Measurements from ENCODE around the gene EIF4E1B. TPM values are rescaled to one million over a fixed set of nuclear protein-coding genes. Genes with fewer than 3 reads are reported as not detected.

Gene EIF4E1B
- total and polyA plus RNA-seq, 2 experiments from 2014 or later: 0.17 TPM; not detected in 1

DNA sequence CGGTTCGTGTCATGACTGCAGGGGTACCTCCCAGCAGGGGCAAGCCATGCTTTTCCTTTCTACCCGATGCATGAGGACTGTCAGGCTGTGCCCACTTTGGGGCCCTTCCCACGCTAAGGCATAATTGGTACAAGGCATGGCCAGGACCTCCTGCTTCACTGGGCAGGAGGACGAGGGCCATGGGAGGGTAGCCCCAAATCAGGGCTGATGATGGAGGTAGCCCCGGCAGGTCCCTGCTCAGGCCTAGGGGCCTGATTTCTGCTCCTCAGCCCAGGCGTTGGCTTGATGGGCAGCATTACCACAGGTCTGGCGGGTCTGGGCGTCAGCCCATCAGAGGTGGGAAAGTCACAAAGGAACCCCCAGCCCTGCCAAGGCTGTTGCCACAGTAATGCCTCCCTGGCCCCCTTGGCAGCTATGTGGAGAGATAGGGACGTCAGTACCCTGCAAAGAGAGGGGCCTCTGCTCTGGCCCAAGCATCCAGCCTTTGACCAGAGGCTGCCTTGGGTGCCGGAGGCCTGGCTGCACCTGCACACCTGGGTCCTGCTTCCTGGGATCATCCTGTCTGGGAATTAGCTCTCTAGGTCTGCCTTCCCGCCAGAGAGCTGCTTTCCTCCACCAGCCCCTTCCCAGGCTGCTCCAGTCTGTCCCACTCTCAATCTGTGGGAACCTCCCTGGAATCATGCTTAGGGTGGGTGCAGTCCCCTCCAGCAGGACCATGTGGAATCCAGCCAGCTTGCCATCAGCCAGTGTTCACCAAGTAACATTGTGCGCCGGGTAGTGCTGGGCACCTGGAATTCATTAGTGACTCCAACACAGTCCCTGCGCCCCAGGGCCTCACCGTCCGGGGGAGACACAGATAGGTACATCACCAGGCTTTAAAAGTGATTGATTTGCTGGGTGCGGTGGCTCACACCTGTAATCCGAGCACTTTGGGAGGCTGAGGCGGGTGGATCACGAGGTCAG is 32.2 kb downstream of the EIF4E1B start:
- Histone ChIP-seq H3K9me2 (ENCODE audit: insufficient read depth) (no peaks in the 10 kb centered on the region), H2AFZ (no peak overlapping the region), H3K4me1 (ENCODE audit: insufficient read depth) (no peaks in the 10 kb centered on the region; the same call in 1 of the 2 replicates), H3K79me2 (replicated peaks; ENCODE audit: insufficient read depth) (no peaks in the 10 kb centered on the region), H3K36me3 (ENCODE audit: insufficient read depth) (no peaks in the 10 kb centered on the region), H4K20me1 (replicated peaks; ENCODE audit: insufficient read depth) (no peaks in the 10 kb centered on the region), H3K27ac (ENCODE audit: low read depth) (no peak overlapping the region), H3K27me3 (ENCODE audit: insufficient read depth) (no peaks in the 10 kb centered on the region), H3K4me3 (no peak overlapping the region), H3K4me2 (no peak overlapping the region), H3F3A (replicated peaks; ENCODE audit: low read depth) (0 out of 2 replicates have a peak, but pooled peaks cover 6% of the 10 kb centered on the region)
- H3K9me3 Mint-ChIP-seq: peaks cover 3% of the 10 kb centered on the region; the same call in 2 of the 3 replicates
- peaks cover 6% of the 10 kb centered on the region for H3K27me3 Mint-ChIP-seq (ENCODE audit: insufficient read depth, low read depth, poor library complexity)
- ATAC-seq: no peak
- H3K4me3 Mint-ChIP-seq: no peak overlapping the region
- no peaks in the 10 kb centered on the region; the same call in 2 of the 3 replicates for H3K36me3 Mint-ChIP-seq (ENCODE audit: low read depth)
- TF ChIP-seq EZH2 (IDR thresholded peaks at IDR 0.05; ENCODE audit: low read depth, unreplicated experiment) (no peak), JUNB (IDR thresholded peaks at IDR 0.05; ENCODE audit: unreplicated experiment) (no peak), POLR2AphosphoS5 (IDR thresholded peaks at IDR 0.05; ENCODE audit: low read depth) (no peak), CREB1 (CRISPR knock-in tag; IDR thresholded peaks at IDR 0.05; ENCODE audit: low read depth) (no peak), EZH2phosphoT487 (IDR thresholded peaks at IDR 0.05; ENCODE audit: unreplicated experiment) (no peak), STAT1 (IDR thresholded peaks at IDR 0.05; ENCODE audit: unreplicated experiment) (no peak), ZNF331 (CRISPR knock-in tag; IDR thresholded peaks at IDR 0.05; ENCODE audit: low read depth) (no peak), NANOG (IDR thresholded peaks at IDR 0.05; ENCODE audit: borderline replicate concordance) (no peak), ZNF114 (CRISPR knock-in tag; IDR thresholded peaks at IDR 0.05) (no peak)
- TF ChIP-seq, protein P1, sequence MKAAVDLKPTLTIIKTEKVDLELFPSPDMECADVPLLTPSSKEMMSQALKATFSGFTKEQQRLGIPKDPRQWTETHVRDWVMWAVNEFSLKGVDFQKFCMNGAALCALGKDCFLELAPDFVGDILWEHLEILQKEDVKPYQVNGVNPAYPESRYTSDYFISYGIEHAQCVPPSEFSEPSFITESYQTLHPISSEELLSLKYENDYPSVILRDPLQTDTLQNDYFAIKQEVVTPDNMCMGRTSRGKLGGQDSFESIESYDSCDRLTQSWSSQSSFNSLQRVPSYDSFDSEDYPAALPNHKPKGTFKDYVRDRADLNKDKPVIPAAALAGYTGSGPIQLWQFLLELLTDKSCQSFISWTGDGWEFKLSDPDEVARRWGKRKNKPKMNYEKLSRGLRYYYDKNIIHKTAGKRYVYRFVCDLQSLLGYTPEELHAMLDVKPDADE (IDR thresholded peaks at IDR 0.05): no peak
- TF ChIP-seq, protein P2, sequence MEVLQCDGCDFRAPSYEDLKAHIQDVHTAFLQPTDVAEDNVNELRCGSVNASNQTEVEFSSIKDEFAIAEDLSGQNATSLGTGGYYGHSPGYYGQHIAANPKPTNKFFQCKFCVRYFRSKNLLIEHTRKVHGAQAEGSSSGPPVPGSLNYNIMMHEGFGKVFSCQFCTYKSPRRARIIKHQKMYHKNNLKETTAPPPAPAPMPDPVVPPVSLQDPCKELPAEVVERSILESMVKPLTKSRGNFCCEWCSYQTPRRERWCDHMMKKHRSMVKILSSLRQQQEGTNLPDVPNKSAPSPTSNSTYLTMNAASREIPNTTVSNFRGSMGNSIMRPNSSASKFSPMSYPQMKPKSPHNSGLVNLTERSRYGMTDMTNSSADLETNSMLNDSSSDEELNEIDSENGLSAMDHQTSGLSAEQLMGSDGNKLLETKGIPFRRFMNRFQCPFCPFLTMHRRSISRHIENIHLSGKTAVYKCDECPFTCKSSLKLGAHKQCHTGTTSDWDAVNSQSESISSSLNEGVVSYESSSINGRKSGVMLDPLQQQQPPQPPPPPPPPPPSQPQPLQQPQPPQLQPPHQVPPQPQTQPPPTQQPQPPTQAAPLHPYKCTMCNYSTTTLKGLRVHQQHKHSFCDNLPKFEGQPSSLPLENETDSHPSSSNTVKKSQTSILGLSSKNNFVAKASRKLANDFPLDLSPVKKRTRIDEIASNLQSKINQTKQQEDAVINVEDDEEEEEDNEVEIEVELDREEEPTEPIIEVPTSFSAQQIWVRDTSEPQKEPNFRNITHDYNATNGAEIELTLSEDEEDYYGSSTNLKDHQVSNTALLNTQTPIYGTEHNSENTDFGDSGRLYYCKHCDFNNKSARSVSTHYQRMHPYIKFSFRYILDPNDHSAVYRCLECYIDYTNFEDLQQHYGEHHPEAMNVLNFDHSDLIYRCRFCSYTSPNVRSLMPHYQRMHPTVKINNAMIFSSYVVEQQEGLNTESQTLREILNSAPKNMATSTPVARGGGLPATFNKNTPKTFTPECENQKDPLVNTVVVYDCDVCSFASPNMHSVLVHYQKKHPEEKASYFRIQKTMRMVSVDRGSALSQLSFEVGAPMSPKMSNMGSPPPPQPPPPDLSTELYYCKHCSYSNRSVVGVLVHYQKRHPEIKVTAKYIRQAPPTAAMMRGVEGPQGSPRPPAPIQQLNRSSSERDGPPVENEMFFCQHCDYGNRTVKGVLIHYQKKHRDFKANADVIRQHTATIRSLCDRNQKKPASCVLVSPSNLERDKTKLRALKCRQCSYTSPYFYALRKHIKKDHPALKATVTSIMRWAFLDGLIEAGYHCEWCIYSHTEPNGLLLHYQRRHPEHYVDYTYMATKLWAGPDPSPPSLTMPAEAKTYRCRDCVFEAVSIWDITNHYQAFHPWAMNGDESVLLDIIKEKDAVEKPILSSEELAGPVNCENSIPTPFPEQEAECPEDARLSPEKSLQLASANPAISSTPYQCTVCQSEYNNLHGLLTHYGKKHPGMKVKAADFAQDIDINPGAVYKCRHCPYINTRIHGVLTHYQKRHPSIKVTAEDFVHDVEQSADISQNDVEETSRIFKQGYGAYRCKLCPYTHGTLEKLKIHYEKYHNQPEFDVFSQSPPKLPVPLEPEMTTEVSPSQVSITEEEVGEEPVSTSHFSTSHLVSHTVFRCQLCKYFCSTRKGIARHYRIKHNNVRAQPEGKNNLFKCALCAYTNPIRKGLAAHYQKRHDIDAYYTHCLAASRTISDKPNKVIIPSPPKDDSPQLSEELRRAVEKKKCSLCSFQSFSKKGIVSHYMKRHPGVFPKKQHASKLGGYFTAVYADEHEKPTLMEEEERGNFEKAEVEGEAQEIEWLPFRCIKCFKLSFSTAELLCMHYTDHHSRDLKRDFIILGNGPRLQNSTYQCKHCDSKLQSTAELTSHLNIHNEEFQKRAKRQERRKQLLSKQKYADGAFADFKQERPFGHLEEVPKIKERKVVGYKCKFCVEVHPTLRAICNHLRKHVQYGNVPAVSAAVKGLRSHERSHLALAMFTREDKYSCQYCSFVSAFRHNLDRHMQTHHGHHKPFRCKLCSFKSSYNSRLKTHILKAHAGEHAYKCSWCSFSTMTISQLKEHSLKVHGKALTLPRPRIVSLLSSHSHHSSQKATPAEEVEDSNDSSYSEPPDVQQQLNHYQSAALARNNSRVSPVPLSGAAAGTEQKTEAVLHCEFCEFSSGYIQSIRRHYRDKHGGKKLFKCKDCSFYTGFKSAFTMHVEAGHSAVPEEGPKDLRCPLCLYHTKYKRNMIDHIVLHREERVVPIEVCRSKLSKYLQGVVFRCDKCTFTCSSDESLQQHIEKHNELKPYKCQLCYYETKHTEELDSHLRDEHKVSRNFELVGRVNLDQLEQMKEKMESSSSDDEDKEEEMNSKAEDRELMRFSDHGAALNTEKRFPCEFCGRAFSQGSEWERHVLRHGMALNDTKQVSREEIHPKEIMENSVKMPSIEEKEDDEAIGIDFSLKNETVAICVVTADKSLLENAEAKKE (CRISPR knock-in tag; IDR thresholded peaks at IDR 0.05): no peak
- TF ChIP-seq, protein P3, sequence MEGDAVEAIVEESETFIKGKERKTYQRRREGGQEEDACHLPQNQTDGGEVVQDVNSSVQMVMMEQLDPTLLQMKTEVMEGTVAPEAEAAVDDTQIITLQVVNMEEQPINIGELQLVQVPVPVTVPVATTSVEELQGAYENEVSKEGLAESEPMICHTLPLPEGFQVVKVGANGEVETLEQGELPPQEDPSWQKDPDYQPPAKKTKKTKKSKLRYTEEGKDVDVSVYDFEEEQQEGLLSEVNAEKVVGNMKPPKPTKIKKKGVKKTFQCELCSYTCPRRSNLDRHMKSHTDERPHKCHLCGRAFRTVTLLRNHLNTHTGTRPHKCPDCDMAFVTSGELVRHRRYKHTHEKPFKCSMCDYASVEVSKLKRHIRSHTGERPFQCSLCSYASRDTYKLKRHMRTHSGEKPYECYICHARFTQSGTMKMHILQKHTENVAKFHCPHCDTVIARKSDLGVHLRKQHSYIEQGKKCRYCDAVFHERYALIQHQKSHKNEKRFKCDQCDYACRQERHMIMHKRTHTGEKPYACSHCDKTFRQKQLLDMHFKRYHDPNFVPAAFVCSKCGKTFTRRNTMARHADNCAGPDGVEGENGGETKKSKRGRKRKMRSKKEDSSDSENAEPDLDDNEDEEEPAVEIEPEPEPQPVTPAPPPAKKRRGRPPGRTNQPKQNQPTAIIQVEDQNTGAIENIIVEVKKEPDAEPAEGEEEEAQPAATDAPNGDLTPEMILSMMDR (conservative IDR thresholded peaks at IDR 0.05; ENCODE audit: low read depth in 2 of 2): no peak
- TF ChIP-seq, protein P4, sequence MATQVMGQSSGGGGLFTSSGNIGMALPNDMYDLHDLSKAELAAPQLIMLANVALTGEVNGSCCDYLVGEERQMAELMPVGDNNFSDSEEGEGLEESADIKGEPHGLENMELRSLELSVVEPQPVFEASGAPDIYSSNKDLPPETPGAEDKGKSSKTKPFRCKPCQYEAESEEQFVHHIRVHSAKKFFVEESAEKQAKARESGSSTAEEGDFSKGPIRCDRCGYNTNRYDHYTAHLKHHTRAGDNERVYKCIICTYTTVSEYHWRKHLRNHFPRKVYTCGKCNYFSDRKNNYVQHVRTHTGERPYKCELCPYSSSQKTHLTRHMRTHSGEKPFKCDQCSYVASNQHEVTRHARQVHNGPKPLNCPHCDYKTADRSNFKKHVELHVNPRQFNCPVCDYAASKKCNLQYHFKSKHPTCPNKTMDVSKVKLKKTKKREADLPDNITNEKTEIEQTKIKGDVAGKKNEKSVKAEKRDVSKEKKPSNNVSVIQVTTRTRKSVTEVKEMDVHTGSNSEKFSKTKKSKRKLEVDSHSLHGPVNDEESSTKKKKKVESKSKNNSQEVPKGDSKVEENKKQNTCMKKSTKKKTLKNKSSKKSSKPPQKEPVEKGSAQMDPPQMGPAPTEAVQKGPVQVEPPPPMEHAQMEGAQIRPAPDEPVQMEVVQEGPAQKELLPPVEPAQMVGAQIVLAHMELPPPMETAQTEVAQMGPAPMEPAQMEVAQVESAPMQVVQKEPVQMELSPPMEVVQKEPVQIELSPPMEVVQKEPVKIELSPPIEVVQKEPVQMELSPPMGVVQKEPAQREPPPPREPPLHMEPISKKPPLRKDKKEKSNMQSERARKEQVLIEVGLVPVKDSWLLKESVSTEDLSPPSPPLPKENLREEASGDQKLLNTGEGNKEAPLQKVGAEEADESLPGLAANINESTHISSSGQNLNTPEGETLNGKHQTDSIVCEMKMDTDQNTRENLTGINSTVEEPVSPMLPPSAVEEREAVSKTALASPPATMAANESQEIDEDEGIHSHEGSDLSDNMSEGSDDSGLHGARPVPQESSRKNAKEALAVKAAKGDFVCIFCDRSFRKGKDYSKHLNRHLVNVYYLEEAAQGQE (IDR thresholded peaks at IDR 0.05; ENCODE audit: unreplicated experiment): no peak
- H3K4me1 Mint-ChIP-seq: peaks cover 16% of the 10 kb centered on the region
- no peak overlapping the region for H3K27ac Mint-ChIP-seq
- no peak for DNase-seq (ENCODE audit: low spot score)
